Breast epithelium (tissue), 3 donors: ENCODE results near the gene TPRKB.

Source experiments
- CTCF ChIP-seq, 3 donors: fragments of 450-650 bp; IDR thresholded peaks; one replicate each; pipeline ENCODE4 v1.5.1; 2016 to 2017; ENCODE audit warnings: antibody characterized with exemption in 3 of 3, mild to moderate bottlenecking in 3 of 3, moderate library complexity in 3 of 3
- POLR2AphosphoS5 ChIP-seq, 3 donors: sonication (generic); formaldehyde crosslinking; IDR thresholded peaks; one replicate each; pipeline ENCODE4 v1.6.1; 2017; ENCODE audit warnings: antibody characterized with exemption in 3 of 3

GRCh38 chr2:73759904-73760303 lies 22.8 kb upstream of the TPRKB start:
- TF ChIP-seq CTCF (IDR thresholded peaks at IDR 0.05) = no peak
- no peak for TF ChIP-seq POLR2AphosphoS5 (IDR thresholded peaks at IDR 0.05)
